GM23338 (cell line): Measurements from ENCODE around the gene SLC37A3. TPM values are rescaled to one million over a fixed set of nuclear protein-coding genes. Genes with fewer than 3 reads are reported as not detected.

Experiments used
- ATAC-seq: fragments of 200-7000 bp; cut with Tn5 transposase; 3 replicates; pipeline ENCODE4 v1.9.1; 2020
- DNase-seq: peaks from one replicate; pipeline ENCODE4 v3.0.0-alpha.2; 2015; ENCODE audit warnings: low spot score
- H2AFZ ChIP-seq: fragments of 200-600 bp; sonication (generic); 2 replicates; pipeline ENCODE4 v1.8.0; 2016; ENCODE audit warnings: antibody characterized with exemption, mild to moderate bottlenecking, moderate library complexity
- H3F3A ChIP-seq: fragments of 200-600 bp; sonication (generic); replicated peaks from 2 replicates; pipeline ENCODE4 v1.8.0; 2017; ENCODE audit warnings: antibody characterized with exemption, mixed run types, low read depth
- H3K27ac ChIP-seq: fragments of 200-600 bp; sonication (generic); 2 replicates; pipeline ENCODE4 v1.6.1; 2016; ENCODE audit warnings: low read depth
- H3K27me3 ChIP-seq: fragments of 200-600 bp; sonication (generic); 2 replicates; pipeline ENCODE4 v1.8.0; 2016; ENCODE audit warnings: mild to moderate bottlenecking, mixed run types, moderate library complexity; ENCODE audit not compliant: insufficient read depth
- H3K36me3 ChIP-seq: fragments of 200-600 bp; sonication (generic); 2 replicates; pipeline ENCODE4 v1.8.0; 2016; ENCODE audit warnings: mild to moderate bottlenecking; ENCODE audit not compliant: insufficient read depth
- H3K4me1 ChIP-seq: fragments of 200-600 bp; sonication (generic); 2 replicates; pipeline ENCODE4 v1.8.0; 2016; ENCODE audit warnings: mild to moderate bottlenecking, moderate library complexity; ENCODE audit not compliant: insufficient read depth
- H3K4me2 ChIP-seq: fragments of 200-600 bp; sonication (generic); 2 replicates; pipeline ENCODE4 v1.7.1; 2017; ENCODE audit warnings: mixed run types
- H3K4me3 ChIP-seq: fragments of 200-600 bp; sonication (generic); 2 replicates; pipeline ENCODE4 v1.6.1; 2016; ENCODE audit warnings: mixed run types
- H3K79me2 ChIP-seq: fragments of 200-600 bp; sonication (generic); replicated peaks from 2 replicates; pipeline ENCODE4 v1.8.0; 2017; ENCODE audit warnings: mild to moderate bottlenecking; ENCODE audit not compliant: insufficient read depth
- H3K9me2 ChIP-seq: fragments of 200-600 bp; sonication (generic); 2 replicates; pipeline ENCODE4 v1.8.0; 2017; ENCODE audit not compliant: insufficient read depth
- H4K20me1 ChIP-seq: fragments of 200-600 bp; sonication (generic); replicated peaks from 2 replicates; pipeline ENCODE4 v1.8.0; 2017; ENCODE audit warnings: mild to moderate bottlenecking; ENCODE audit not compliant: insufficient read depth
- H3K27ac Mint-ChIP-seq: 2 replicates; pipeline ENCODE4 v1.8.0; 2020; ENCODE audit warnings: inconsistent platforms, mild to moderate bottlenecking, moderate library complexity, mixed read lengths
- H3K27me3 Mint-ChIP-seq: 3 replicates; pipeline ENCODE4 v1.8.0; 2022; ENCODE audit warnings: low read depth, mild to moderate bottlenecking, moderate library complexity, mixed read lengths, inconsistent platforms; ENCODE audit not compliant: insufficient read depth, poor library complexity
- H3K36me3 Mint-ChIP-seq: 3 replicates; pipeline ENCODE4 v1.8.0; 2021; ENCODE audit warnings: low read depth, mild to moderate bottlenecking, inconsistent platforms, moderate library complexity, mixed read lengths
- H3K4me1 Mint-ChIP-seq: 3 replicates; pipeline ENCODE4 v1.8.0; 2020; ENCODE audit warnings: mild to moderate bottlenecking, inconsistent platforms, mixed read lengths
- H3K4me3 Mint-ChIP-seq: 3 replicates; pipeline ENCODE4 v1.8.0; 2021; ENCODE audit warnings: moderate library complexity, mild to moderate bottlenecking, inconsistent platforms, mixed read lengths
- H3K9me3 Mint-ChIP-seq: 3 replicates; pipeline ENCODE4 v1.8.0; 2020; ENCODE audit warnings: moderate library complexity, mild to moderate bottlenecking, inconsistent platforms, mixed read lengths
- CREB1 ChIP-seq: fragments of 250-450 bp; sonication (Bioruptor Pico); IDR thresholded peaks from 2 replicates; pipeline ENCODE4 v1.5.0; 2020; ENCODE audit warnings: low read depth, mild to moderate bottlenecking, moderate library complexity
- EZH2 ChIP-seq: fragments of 200-600 bp; sonication (generic); IDR thresholded peaks from one replicate; pipeline ENCODE4 v1.8.0; 2017; ENCODE audit warnings: antibody characterized with exemption, mild to moderate bottlenecking, low read depth; ENCODE audit not compliant: unreplicated experiment
- EZH2phosphoT487 ChIP-seq: fragments of 200-600 bp; sonication (generic); IDR thresholded peaks from one replicate; pipeline ENCODE4 v1.8.1; 2018; ENCODE audit warnings: antibody characterized with exemption; ENCODE audit not compliant: unreplicated experiment
- JUNB ChIP-seq: IDR thresholded peaks from one replicate; pipeline ENCODE4 v1.6.1; 2016; ENCODE audit warnings: antibody characterized with exemption; ENCODE audit not compliant: unreplicated experiment
- NANOG ChIP-seq: IDR thresholded peaks from 2 replicates; pipeline ENCODE4 v1.6.1; 2016; ENCODE audit warnings: antibody characterized with exemption, borderline replicate concordance
- POLR2AphosphoS5 ChIP-seq: IDR thresholded peaks from 2 replicates; pipeline ENCODE4 v1.6.1; 2016; ENCODE audit warnings: antibody characterized with exemption, low read depth
- ZNF114 ChIP-seq: fragments of 250-450 bp; sonication (Bioruptor Pico); IDR thresholded peaks from 2 replicates; pipeline ENCODE4 v1.5.0; 2020; ENCODE audit warnings: mild to moderate bottlenecking, moderate library complexity
- ZNF331 ChIP-seq: fragments of 250-450 bp; sonication (Bioruptor Pico); IDR thresholded peaks from 2 replicates; pipeline ENCODE4 v1.5.0; 2020; ENCODE audit warnings: low read depth, mild to moderate bottlenecking, moderate library complexity
- polyA plus RNA-seq: library from polyadenylated mRNA; unstranded; fragments of >200 nt; fragmentation: Nextera tagmentation; extraction: Ambion mirVana; gene quantifications from 2 replicates; pipeline ENCODE4 v1.2.1, GENCODE V29; 2016
- total RNA-seq: library from RNA; depleted of rRNA; stranded (reverse); fragments of >200 nt; shearing (Covaris generic); gene quantifications from 2 replicates; pipeline ENCODE4 v1.2.3, GENCODE V29; 2014
- TF ChIP-seq, protein P1 (sequence below), 2 experiments: fragments of 200-600 bp in 1 of 2; sonication (generic) in 1 of 2; conservative IDR thresholded peaks; 2 replicates each; pipeline versions ENCODE4 v1.5.1 to v1.6.1; 2016 to 2017; ENCODE audit warnings: antibody characterized with exemption in 2 of 2, low read depth in 2 of 2, mild to moderate bottlenecking in 2 of 2, moderate library complexity in 1 of 2
- TF ChIP-seq, protein P2 (sequence below): IDR thresholded peaks from 2 replicates; pipeline ENCODE4 v1.6.1; 2016; ENCODE audit warnings: antibody characterized with exemption
- TF ChIP-seq, protein P3 (sequence below): IDR thresholded peaks from one replicate; pipeline ENCODE4 v1.6.1; 2018; ENCODE audit warnings: antibody characterized with exemption; ENCODE audit not compliant: unreplicated experiment

The SLC37A3 gene
- total and polyA plus RNA-seq, 2 experiments from 2014 or later = 35.6 to 86.2 TPM

DNA sequence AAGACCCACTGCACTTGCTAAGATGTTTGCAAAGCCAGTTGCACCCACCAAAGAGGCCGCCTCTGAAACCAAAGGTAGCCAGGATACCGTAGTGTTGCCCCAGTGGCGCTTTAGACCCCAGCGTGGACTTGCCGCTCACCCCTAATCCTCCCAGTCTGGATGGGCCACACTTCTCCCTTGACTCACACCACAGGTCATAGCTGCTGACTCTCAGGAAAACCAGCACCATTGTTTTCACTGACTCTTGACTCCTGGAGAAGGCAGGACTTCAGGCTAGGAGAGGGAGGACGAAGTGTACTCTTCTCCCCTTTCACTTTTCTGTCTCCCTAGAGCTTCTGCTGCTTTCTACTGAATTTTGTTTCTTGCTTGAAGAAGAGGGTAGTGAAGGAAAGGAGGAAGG is 27.8 kb upstream of the SLC37A3 start (continued):
- TF ChIP-seq, protein P1, sequence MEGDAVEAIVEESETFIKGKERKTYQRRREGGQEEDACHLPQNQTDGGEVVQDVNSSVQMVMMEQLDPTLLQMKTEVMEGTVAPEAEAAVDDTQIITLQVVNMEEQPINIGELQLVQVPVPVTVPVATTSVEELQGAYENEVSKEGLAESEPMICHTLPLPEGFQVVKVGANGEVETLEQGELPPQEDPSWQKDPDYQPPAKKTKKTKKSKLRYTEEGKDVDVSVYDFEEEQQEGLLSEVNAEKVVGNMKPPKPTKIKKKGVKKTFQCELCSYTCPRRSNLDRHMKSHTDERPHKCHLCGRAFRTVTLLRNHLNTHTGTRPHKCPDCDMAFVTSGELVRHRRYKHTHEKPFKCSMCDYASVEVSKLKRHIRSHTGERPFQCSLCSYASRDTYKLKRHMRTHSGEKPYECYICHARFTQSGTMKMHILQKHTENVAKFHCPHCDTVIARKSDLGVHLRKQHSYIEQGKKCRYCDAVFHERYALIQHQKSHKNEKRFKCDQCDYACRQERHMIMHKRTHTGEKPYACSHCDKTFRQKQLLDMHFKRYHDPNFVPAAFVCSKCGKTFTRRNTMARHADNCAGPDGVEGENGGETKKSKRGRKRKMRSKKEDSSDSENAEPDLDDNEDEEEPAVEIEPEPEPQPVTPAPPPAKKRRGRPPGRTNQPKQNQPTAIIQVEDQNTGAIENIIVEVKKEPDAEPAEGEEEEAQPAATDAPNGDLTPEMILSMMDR (conservative IDR thresholded peaks at IDR 0.05; ENCODE audit: low read depth in 2 of 2) = no peak
- TF ChIP-seq CREB1 (CRISPR knock-in tag) = no peak

DNA sequence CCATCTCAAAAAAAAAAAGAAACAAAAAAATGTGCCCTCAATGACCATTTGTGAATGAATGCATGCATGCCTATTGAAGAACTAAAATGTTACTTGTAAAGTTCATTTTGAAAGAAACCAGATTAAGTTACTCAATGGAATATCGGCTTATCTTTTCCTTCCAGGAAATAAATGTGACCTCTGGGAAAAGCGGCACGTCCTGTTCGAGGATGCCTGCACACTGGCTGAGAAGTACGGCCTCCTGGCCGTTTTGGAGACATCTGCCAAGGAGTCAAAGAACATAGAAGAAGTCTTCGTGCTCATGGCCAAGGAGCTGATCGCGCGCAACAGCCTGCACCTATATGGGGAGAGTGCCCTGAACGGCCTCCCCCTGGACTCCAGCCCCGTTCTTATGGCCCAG is 27.4 kb upstream of the SLC37A3 start:
- Histone ChIP-seq H2AFZ (no peak overlapping the region), H3K27ac (no peak overlapping the region), H3K36me3 (no peaks in the 10 kb centered on the region), H3K9me2 (no peaks in the 10 kb centered on the region), H3K4me2 (no peak overlapping the region), H3K79me2 (no peaks in the 10 kb centered on the region), H3K27me3 (no peaks in the 10 kb centered on the region), H3K4me3 (no peak overlapping the region), H3F3A (0 out of 2 replicates have a peak, but pooled peaks cover 3% of the 10 kb centered on the region), H3K4me1 (no peaks in the 10 kb centered on the region), H4K20me1 (no peaks in the 10 kb centered on the region)
- peaks cover 2% of the 10 kb centered on the region; the same call in 2 of the 3 replicates for H3K9me3 Mint-ChIP-seq
- H3K27ac Mint-ChIP-seq = no peak overlapping the region
- H3K27me3 Mint-ChIP-seq = peaks cover 4% of the 10 kb centered on the region
- DNase-seq (no peak), ATAC-seq (no peak)
- H3K4me1 Mint-ChIP-seq = no peaks in the 10 kb centered on the region
- no peak overlapping the region for H3K4me3 Mint-ChIP-seq
- peaks cover 17% of the 10 kb centered on the region; the same call in 2 of the 3 replicates for H3K36me3 Mint-ChIP-seq
- TF ChIP-seq CREB1 (CRISPR knock-in tag) (no peak), JUNB (no peak), ZNF114 (CRISPR knock-in tag) (no peak), EZH2phosphoT487 (no peak), NANOG (no peak), ZNF331 (no peak), POLR2AphosphoS5 (no peak)

DNA sequence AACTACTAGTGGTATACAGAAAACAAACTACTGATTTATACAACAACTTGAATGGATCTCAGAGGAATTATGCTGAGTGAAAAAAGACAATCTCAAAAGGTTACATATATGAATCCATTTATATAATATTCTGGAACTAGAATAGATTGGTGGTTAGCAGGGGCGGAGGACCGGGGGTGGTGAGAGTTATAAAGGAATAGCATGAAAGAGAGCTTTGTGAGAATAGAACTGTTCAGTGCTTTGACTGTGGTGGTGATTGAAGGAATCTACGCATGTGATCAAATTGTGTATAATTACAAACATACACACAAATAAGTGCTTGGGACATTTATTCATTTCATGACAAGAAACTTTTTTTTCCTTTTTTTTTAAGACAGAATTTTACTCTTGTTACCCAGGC is 25.2 kb upstream of the SLC37A3 start:
- Histone ChIP-seq H3K9me2 (no peaks in the 10 kb centered on the region), H3K79me2 (no peaks in the 10 kb centered on the region), H2AFZ (no peak overlapping the region), H3K4me3 (no peak overlapping the region), H3K4me1 (no peaks in the 10 kb centered on the region), H3K36me3 (no peaks in the 10 kb centered on the region), H3F3A (0 out of 2 replicates have a peak, but pooled peaks cover 3% of the 10 kb centered on the region), H3K27ac (no peak overlapping the region), H4K20me1 (no peaks in the 10 kb centered on the region), H3K4me2 (no peak overlapping the region), H3K27me3 (no peaks in the 10 kb centered on the region)
- no peak overlapping the region for H3K27ac Mint-ChIP-seq
- no peaks in the 10 kb centered on the region for H3K4me1 Mint-ChIP-seq
- H3K4me3 Mint-ChIP-seq = no peak overlapping the region
- ATAC-seq (no peak), DNase-seq (no peak)
- peaks cover 7% of the 10 kb centered on the region; the same call in 1 of the 3 replicates for H3K36me3 Mint-ChIP-seq
- H3K27me3 Mint-ChIP-seq = peaks cover 6% of the 10 kb centered on the region
- no peaks in the 10 kb centered on the region for H3K9me3 Mint-ChIP-seq
- TF ChIP-seq, protein P2, sequence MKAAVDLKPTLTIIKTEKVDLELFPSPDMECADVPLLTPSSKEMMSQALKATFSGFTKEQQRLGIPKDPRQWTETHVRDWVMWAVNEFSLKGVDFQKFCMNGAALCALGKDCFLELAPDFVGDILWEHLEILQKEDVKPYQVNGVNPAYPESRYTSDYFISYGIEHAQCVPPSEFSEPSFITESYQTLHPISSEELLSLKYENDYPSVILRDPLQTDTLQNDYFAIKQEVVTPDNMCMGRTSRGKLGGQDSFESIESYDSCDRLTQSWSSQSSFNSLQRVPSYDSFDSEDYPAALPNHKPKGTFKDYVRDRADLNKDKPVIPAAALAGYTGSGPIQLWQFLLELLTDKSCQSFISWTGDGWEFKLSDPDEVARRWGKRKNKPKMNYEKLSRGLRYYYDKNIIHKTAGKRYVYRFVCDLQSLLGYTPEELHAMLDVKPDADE = no peak
- TF ChIP-seq NANOG = no peak
- TF ChIP-seq, protein P3, sequence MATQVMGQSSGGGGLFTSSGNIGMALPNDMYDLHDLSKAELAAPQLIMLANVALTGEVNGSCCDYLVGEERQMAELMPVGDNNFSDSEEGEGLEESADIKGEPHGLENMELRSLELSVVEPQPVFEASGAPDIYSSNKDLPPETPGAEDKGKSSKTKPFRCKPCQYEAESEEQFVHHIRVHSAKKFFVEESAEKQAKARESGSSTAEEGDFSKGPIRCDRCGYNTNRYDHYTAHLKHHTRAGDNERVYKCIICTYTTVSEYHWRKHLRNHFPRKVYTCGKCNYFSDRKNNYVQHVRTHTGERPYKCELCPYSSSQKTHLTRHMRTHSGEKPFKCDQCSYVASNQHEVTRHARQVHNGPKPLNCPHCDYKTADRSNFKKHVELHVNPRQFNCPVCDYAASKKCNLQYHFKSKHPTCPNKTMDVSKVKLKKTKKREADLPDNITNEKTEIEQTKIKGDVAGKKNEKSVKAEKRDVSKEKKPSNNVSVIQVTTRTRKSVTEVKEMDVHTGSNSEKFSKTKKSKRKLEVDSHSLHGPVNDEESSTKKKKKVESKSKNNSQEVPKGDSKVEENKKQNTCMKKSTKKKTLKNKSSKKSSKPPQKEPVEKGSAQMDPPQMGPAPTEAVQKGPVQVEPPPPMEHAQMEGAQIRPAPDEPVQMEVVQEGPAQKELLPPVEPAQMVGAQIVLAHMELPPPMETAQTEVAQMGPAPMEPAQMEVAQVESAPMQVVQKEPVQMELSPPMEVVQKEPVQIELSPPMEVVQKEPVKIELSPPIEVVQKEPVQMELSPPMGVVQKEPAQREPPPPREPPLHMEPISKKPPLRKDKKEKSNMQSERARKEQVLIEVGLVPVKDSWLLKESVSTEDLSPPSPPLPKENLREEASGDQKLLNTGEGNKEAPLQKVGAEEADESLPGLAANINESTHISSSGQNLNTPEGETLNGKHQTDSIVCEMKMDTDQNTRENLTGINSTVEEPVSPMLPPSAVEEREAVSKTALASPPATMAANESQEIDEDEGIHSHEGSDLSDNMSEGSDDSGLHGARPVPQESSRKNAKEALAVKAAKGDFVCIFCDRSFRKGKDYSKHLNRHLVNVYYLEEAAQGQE = no peak
- TF ChIP-seq, protein P1 (conservative IDR thresholded peaks at IDR 0.05; ENCODE audit: low read depth in 2 of 2) = no peak
- TF ChIP-seq ZNF331 = no peak
- no peak for TF ChIP-seq EZH2
- no peak for TF ChIP-seq POLR2AphosphoS5
